COR-L47 (cell line): Measurements from ENCODE around the gene EEFSEC.

Source experiments
- DNase-seq: peaks from one replicate; lab custom pipeline; 2025; lab: John Stamatoyannopoulos, UW

The EEFSEC gene

GRCh38 chr3:128153156-128154041, at the start of gene EEFSEC:
Gene EEFSEC, plus strand, starts transcription at chr3:128153481. Its CDS starts 27 bp downstream, at chr3:128153508.
- peak; percentile 84 for DNase-seq

GRCh38 chr3:128107834-128108233, 45.4 kb upstream of the EEFSEC start:
- no peak for DNase-seq

GRCh38 chr3:128111147-128111546, 42.1 kb upstream of the EEFSEC start:
- no peak for DNase-seq

- peak; percentile 43 for DNase-seq
Observed at GRCh38 chr3:128112357-128112968, 40.8 kb upstream of the EEFSEC start.

- DNase-seq, result no peak
Observed at GRCh38 chr3:128113817-128114794, 39.2 kb upstream of the EEFSEC start.

- no peak for DNase-seq
Observed at GRCh38 chr3:128122013-128122412, 31.3 kb upstream of the EEFSEC start.

GRCh38 chr3:128123156-128123537, 30.1 kb upstream of the EEFSEC start:
- no peak for DNase-seq

GRCh38 chr3:128123538-128124368, 29.5 kb upstream of the EEFSEC start, which contains the start of gene RUVBL1:
Gene RUVBL1, minus strand, starts transcription at chr3:128123812. Its CDS starts 88 bp downstream, at chr3:128123724.
- DNase-seq, result peak; percentile 100

GRCh38 chr3:128127236-128127635, 26.0 kb upstream of the EEFSEC start:
- no peak for DNase-seq

- DNase-seq, result no peak
Observed at GRCh38 chr3:128128251-128128650, 25.0 kb upstream of the EEFSEC start.

- DNase-seq, result no peak
Observed at GRCh38 chr3:128131897-128132646, 21.2 kb upstream of the EEFSEC start.

- peak; percentile 60 for DNase-seq
Observed at GRCh38 chr3:128133273-128133883, 19.9 kb upstream of the EEFSEC start.

GRCh38 chr3:128143496-128143895, 9.8 kb upstream of the EEFSEC start:
- no peak for DNase-seq

- no peak for DNase-seq
Observed at GRCh38 chr3:128144512-128145187, 8.6 kb upstream of the EEFSEC start.

GRCh38 chr3:128145279-128145678, 8.0 kb upstream of the EEFSEC start:
- DNase-seq, result no peak

- DNase-seq, result no peak
Observed at GRCh38 chr3:128146201-128146600, 7.1 kb upstream of the EEFSEC start.

GRCh38 chr3:128149650-128150049, 3.6 kb upstream of the EEFSEC start:
- no peak for DNase-seq

- no peak for DNase-seq
Observed at GRCh38 chr3:128151758-128152274, 1.5 kb upstream of the EEFSEC start.
